Sigmoid colon (tissue), 7 donors: ENCODE results near the gene FUCA1. TPM values are rescaled to one million over a fixed set of nuclear protein-coding genes. Genes with fewer than 3 reads are reported as not detected.

Experiments
- polyA plus RNA-seq, 3 donors: library from polyadenylated mRNA; stranded (reverse); fragments of 200-250 nt; gene quantifications; one replicate each; pipeline ENCODE4 v1.2.3, GENCODE V29; 2013
- total RNA-seq, 4 donors: library from RNA; depleted of rRNA; stranded (reverse); fragments of >200 nt; gene quantifications; one replicate each; pipeline ENCODE4 v1.1.0, GENCODE V29; 2016
- donor health status: healthy with polysubstance abuse.
- donor health status: Bipolar disorder and iron deficiency.
- donor health status: healthy.

FUCA1 gene
- total and polyA plus RNA-seq, 7 donors = 14.1 to 260 (median 28.9) TPM

Other genes with a start within 250 kb of the FUCA1 start
- 1,000 to 10,000 TPM in 2 of 4 donors, 100 to 1,000 TPM in 2; 735 to 1,309 (median 1,008) TPM for gene RPL11, start 176.5 kb downstream of the FUCA1 start, total RNA-seq
- 1,000 to 10,000 TPM; 2,325 to 3,932 (median 2,641) TPM for gene RPL11, start 176.5 kb downstream of the FUCA1 start, polyA plus RNA-seq
- 10 to 100 TPM; 25.7 to 29.9 (median 26.7) TPM for gene ELOA, start 124.8 kb downstream of the FUCA1 start, total RNA-seq
- 10 to 100 TPM; 12.3 to 18.3 (median 15.0) TPM for gene ELOA, start 124.8 kb downstream of the FUCA1 start, polyA plus RNA-seq
- 10 to 100 TPM; 47.9 to 78.7 (median 50.9) TPM for gene PITHD1, start 89.9 kb downstream of the FUCA1 start, total RNA-seq
- gene PITHD1, start 89.9 kb downstream of the FUCA1 start, polyA plus RNA-seq = 10 to 100 TPM; 41.2 to 47.2 (median 42.0) TPM
- gene LYPLA2, start 77.1 kb downstream of the FUCA1 start, total RNA-seq = 10 to 100 TPM; 20.2 to 24.4 (median 23.3) TPM
- 100 to 1,000 TPM in 2 of 3 donors, 10 to 100 TPM in 1; 99.6 to 121 (median 120) TPM for gene LYPLA2, start 77.1 kb downstream of the FUCA1 start, polyA plus RNA-seq
- 10 to 100 TPM in 1 of 4 donors, 1 to 10 TPM in 3; 7.8 to 11.5 (median 9.5) TPM for gene GALE, start 67.5 kb downstream of the FUCA1 start, total RNA-seq
- 100 to 1,000 TPM; 131 to 208 (median 207) TPM for gene GALE, start 67.5 kb downstream of the FUCA1 start, polyA plus RNA-seq
- gene HMGCL, start 42.9 kb downstream of the FUCA1 start, total RNA-seq = 10 to 100 TPM; 24.8 to 47.4 (median 37.9) TPM
- gene HMGCL, start 42.9 kb downstream of the FUCA1 start, polyA plus RNA-seq = 100 to 1,000 TPM in 2 of 3 donors, 10 to 100 TPM in 1; 56.6 to 156 (median 118) TPM
- not detected for gene CNR2, start 45.1 kb upstream of the FUCA1 start, total RNA-seq
- 1 to 10 TPM in 1 of 3 donors, under 1 TPM in 1, not detected in 1; 0.23 to 4.2 TPM for gene CNR2, start 45.1 kb upstream of the FUCA1 start, polyA plus RNA-seq
- 100 to 1,000 TPM; 111 to 198 (median 154) TPM for gene PNRC2, start 91.5 kb upstream of the FUCA1 start, total RNA-seq
- gene PNRC2, start 91.5 kb upstream of the FUCA1 start, polyA plus RNA-seq = 100 to 1,000 TPM; 104 to 223 (median 162) TPM
- gene SRSF10, start 112.0 kb upstream of the FUCA1 start, total RNA-seq = 100 to 1,000 TPM in 1 of 4 donors, 10 to 100 TPM in 3; 80.6 to 105 (median 93.9) TPM
- 10 to 100 TPM; 42.6 to 61.5 (median 55.9) TPM for gene SRSF10, start 112.0 kb upstream of the FUCA1 start, polyA plus RNA-seq
- gene MYOM3, start 243.8 kb upstream of the FUCA1 start, total RNA-seq = under 1 TPM in 2 of 4 donors, not detected in 2; under 0.01 TPM
- 1 to 10 TPM; 3.0 to 3.7 (median 3.1) TPM for gene MYOM3, start 243.8 kb upstream of the FUCA1 start, polyA plus RNA-seq